ENCODE measurements around the gene COPS7A. TPM values are rescaled to one million over a fixed set of nuclear protein-coding genes. Genes with fewer than 3 reads are reported as not detected.

Gene COPS7A
- total and polyA plus RNA-seq, 2 experiments from 2014 or later, result 37.7 to 51.9 TPM

GRCh38 chr12:6693832-6694355 lies 30.0 kb upstream of the COPS7A start (continued):
- no peak for TF ChIP-seq ZNF114 (CRISPR knock-in tag; IDR thresholded peaks at IDR 0.05)
- TF ChIP-seq NANOG (IDR thresholded peaks at IDR 0.05; ENCODE audit: borderline replicate concordance), result no peak
- no peak for TF ChIP-seq ETS1 (IDR thresholded peaks at IDR 0.05)

- Mint-ChIP-seq H3K36me3 (ENCODE audit: low read depth) (peaks cover 6% of the 10 kb centered on the region; the same call in 2 of the 3 replicates), H3K9me3 (no peaks in the 10 kb centered on the region), H3K27ac (no peak overlapping the region), H3K4me1 (peaks cover 34% of the 10 kb centered on the region), H3K27me3 (ENCODE audit: insufficient read depth, low read depth, poor library complexity) (peaks cover 13% of the 10 kb centered on the region), H3K4me3 (no peak overlapping the region)
- Histone ChIP-seq H3K36me3 (ENCODE audit: insufficient read depth) (no peaks in the 10 kb centered on the region), H3K4me1 (ENCODE audit: insufficient read depth) (peaks cover 20% of the 10 kb centered on the region), H3F3A (replicated peaks; ENCODE audit: low read depth) (peaks cover 3% of the 10 kb centered on the region; the same call in 1 of the 2 replicates), H3K4me2 (no peak overlapping the region), H3K79me2 (replicated peaks; ENCODE audit: insufficient read depth) (peaks cover 3% of the 10 kb centered on the region; the same call in 1 of the 2 replicates), H3K4me3 (no peak overlapping the region), H2AFZ (no peak overlapping the region), H4K20me1 (replicated peaks; ENCODE audit: insufficient read depth) (no peaks in the 10 kb centered on the region), H3K27me3 (ENCODE audit: insufficient read depth) (peaks cover 11% of the 10 kb centered on the region; the same call in 1 of the 2 replicates), H3K27ac (ENCODE audit: low read depth) (no peak overlapping the region), H3K9me2 (ENCODE audit: insufficient read depth) (no peaks in the 10 kb centered on the region)
- no peak for DNase-seq (ENCODE audit: low spot score)
- ATAC-seq, result no peak
- TF ChIP-seq EZH2phosphoT487 (IDR thresholded peaks at IDR 0.05; ENCODE audit: unreplicated experiment), result no peak
- TF ChIP-seq CREB1 (CRISPR knock-in tag; IDR thresholded peaks at IDR 0.05; ENCODE audit: low read depth), result no peak
- no peak for TF ChIP-seq ZNF331 (CRISPR knock-in tag; IDR thresholded peaks at IDR 0.05; ENCODE audit: low read depth)
- TF ChIP-seq CTCF (conservative IDR thresholded peaks at IDR 0.05; ENCODE audit: low read depth in 2 of 2), result no peak
- TF ChIP-seq STAT1 (IDR thresholded peaks at IDR 0.05; ENCODE audit: unreplicated experiment), result no peak
- TF ChIP-seq ZNF114 (CRISPR knock-in tag; IDR thresholded peaks at IDR 0.05), result no peak
- TF ChIP-seq JUNB (IDR thresholded peaks at IDR 0.05; ENCODE audit: unreplicated experiment), result no peak
- no peak for TF ChIP-seq EZH2 (IDR thresholded peaks at IDR 0.05; ENCODE audit: low read depth, unreplicated experiment)
- no peak for TF ChIP-seq ETS1 (IDR thresholded peaks at IDR 0.05)
- no peak for TF ChIP-seq REST (IDR thresholded peaks at IDR 0.05; ENCODE audit: unreplicated experiment)
- no peak for TF ChIP-seq POLR2AphosphoS5 (IDR thresholded peaks at IDR 0.05; ENCODE audit: low read depth)
Observed at GRCh38 chr12:6694701-6695100, 29.1 kb upstream of the COPS7A start.
